Activated CD8-positive, alpha-beta memory T cell treated with anti-CD3 and anti-CD28 coated beads, Interleukin-2, amount 50 U/mL, for 24 hours (primary cell): Measurements from ENCODE around the gene GPR39.

Source experiments
- DNase-seq: peaks from one replicate; pipeline ENCODE4 v3.0.0-alpha.2; 2020; ENCODE audit errors: extremely low read depth

The GPR39 gene

GRCh38 chr2:132641819-132642218 lies 225.2 kb downstream of the GPR39 start:
- no peak for DNase-seq

DNA sequence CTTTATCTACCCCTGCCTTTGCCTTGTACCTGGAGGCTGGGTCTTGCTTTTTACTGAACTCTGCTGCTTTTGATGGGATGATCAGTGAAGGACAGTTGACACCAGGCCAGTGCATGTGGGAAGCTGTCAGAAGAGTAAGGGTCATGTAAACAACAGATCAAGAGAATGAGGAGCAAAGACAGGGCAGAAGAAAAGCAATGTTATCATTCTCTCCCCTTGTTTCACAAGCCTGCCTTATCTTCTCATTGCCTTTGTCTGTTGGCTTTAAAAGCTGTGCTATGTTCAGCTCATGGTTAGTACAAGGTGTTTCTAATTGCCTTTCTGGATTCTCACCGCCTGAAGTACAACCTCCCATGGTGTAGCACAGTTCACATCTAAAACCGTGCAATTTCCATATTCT lies 225.8 kb downstream of the GPR39 start:
- DNase-seq: no peak

DNA sequence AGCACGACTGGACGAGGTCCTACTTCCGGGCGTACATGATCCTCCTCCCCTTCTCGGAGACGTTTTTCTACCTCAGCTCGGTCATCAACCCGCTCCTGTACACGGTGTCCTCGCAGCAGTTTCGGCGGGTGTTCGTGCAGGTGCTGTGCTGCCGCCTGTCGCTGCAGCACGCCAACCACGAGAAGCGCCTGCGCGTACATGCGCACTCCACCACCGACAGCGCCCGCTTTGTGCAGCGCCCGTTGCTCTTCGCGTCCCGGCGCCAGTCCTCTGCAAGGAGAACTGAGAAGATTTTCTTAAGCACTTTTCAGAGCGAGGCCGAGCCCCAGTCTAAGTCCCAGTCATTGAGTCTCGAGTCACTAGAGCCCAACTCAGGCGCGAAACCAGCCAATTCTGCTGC lies 228.6 kb downstream of the GPR39 start:
- DNase-seq: no peak

DNA sequence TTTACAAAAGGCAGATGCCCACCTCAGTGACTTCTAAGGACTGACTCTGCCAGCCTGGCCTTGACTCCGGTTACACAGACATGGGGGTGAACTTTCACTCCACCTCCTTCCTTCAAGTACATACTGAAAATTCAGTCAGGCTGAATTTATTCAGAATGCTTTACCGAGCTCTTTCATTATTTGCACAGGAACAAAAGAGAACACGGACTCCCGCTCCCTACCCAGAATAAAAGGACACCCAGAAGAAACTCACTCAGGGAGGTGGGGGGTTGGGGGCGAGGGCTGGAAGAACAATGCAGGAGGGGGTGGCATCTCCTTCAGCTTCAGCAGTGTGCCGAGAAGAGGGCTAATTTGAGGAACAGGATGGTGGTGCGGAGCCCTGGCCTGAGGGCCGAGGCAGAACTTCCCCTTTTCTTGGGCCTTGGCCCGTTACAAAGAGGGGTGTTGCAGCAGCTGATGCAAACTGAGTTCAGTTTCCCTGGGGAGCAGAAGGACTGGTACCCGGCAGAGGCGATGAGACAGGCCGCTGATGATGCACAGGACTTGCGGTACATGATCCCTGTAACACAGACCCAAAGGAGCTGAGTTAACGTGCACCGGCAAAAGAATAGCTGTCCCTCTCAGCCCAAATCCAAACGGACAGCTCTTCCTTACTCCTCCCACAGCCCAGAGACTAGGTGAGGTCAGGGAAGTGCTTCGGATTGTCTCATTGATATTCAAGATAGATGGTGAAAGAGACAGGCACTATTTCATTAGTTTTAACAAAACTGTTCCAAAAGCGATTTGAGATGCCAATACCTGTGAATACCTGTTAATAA lies 229.3 kb downstream of the GPR39 start:
- no peak for DNase-seq

GRCh38 chr2:132646540-132647108 lies 230.0 kb downstream of the GPR39 start:
- no peak for DNase-seq

DNA sequence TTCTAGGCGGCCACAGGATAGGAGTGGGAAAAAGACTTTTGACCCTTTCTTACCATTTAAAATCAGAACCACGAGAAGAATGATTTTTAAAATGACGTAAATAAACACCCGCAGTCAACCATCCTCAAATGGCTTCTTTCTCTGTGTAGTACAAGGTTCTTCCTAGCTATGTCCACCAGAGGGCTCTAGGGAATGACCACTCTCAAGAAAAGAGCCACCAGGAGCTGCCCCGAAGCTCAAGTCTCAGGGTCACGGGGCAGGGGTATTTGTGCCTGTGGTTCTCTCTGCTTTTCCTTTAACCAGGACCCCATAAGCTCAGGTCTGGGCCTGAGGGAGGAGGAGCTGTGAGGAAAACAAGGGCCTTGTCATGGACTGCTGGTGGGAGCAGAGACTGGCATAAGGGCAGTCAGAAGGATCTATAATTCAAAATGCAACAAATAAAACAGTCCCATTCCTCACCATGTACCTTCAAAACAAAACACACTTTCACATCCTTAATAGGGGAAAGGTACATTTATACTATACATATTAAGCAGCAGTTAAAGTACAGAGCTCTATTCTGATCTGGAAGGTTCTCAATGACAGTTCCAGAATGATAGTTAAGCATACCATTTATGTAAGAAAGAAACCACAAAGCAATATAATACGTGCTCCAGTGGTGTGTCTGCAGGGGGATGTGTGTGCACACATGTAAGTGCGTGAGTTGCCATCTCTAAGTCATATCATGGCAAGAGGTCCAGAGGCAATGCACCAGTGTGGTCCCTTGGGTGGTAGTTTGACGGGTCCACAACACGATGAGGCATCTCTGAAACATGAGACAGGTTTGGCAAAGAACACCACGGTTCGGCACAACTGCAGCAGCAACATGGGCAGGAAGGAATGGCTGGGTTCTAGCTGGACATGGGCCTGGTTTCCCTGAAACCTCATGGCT lies 234.8 kb downstream of the GPR39 start:
- no peak for DNase-seq

DNA sequence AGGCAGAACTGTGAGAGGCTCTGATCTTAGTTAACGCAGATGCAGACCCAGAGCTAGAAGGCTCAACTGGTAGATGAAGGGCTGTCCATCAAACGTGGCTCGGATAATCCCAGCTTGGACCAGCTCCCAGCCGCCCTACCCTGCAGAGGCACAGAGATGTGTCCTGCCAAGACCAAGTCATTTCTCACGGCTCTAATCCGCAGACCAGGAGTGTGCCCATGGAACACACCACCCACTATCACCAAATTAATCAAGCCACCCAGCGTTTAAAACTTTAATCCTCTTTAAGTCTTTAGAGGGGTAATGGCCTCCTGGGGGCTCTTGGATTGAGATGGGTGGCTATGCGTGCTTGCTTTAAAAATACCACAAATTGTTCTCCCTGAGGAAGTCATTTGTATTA lies 235.9 kb downstream of the GPR39 start:
- DNase-seq: no peak

DNA sequence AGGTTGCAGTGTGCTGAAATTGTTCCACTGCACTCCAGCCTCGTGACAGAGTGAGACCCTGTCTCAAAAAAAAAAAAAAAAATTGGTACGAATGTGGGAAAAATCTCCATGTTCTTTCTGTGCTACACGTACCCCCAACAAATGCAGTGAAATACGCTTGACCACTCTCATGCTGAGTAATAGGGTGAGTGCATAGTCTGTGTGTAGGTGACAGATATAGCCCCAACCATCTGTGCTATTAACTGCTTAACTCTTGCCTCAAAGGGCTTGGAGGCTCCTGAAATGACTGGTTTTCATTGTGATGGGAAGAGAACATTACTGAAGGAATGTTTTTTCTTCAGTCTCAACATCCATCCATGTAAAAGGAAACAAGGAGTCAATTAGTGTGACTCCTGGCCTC lies 237.7 kb downstream of the GPR39 start:
- no peak for DNase-seq

DNA sequence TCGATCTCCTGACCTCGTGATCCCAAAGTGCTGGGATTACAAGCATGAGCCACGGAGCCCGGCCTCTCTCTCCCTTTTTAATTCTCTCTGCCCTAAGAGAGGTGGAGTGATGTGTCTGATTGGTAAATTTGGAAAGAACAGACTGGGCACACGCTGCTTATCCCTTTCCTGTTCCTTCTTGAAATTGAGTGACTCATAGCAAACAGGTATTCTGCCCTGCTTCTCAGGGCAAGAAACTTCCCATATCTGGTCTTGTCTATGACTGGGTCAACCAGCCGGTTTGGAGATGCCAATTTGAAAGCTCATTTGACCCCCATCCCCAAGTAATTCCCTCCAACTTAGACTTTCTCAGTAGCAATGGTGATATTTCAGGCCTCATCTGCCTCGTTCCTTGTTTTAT lies 238.4 kb downstream of the GPR39 start:
- no peak for DNase-seq

GRCh38 chr2:132656266-132656975 lies 239.8 kb downstream of the GPR39 start:
- no peak for DNase-seq

DNA sequence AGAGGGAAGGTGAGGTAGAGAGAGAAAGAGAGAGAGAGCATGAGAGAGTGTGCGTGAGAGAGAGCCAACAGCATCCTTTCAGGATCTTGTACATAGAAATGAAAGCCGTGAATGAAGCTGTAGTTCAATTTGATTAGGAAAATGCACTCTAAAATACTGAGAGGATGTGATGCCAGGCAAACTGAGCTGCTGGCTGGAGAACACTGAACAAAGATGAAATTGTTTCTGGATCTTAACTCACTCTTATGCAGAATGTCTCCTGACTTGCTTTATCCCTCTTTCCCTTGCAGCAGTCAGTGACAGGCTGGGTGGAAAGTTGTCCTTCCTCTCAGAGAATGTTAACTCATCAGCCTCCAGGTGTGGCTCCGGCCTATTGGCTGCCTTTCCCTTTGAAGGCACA lies 242.7 kb downstream of the GPR39 start:
- DNase-seq: no peak

DNA sequence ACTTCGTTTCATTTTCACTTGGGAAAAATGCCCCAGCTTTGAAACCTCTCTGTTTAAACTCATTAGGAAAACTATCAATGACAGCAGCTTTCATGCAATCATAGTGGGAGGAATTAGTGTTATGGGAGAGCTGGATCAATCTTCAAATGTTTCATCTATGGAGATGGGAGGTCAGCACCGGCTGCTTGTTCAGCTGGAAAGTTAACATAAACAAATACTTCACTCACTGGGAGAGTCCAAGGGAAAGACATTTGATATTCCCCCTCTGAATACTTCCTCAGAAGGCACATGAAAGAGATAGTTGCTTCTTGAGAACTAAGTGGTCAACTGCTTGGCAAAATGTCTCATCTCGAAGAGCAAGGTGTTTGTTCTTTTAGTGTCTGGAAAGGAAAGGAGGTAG lies 246.1 kb downstream of the GPR39 start:
- no peak for DNase-seq

DNA sequence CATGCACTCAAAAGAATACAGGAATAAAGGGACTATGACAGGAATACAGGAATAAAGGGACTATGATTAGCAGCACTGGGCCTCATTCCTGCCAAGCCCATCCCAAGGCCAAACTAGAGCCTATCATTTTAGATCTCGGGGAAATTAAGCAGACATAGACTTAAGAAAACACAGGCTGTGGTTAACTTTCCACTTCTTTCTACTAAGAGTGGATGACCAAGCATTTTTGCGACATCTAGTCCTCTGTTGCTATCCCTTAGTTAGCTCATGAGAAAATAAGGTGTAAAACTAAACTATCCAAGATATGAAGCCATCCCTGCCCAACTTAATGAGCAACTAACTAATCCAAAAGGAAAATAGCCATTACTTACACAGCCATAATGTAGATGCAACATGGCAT lies 247.5 kb downstream of the GPR39 start:
- DNase-seq: no peak

DNA sequence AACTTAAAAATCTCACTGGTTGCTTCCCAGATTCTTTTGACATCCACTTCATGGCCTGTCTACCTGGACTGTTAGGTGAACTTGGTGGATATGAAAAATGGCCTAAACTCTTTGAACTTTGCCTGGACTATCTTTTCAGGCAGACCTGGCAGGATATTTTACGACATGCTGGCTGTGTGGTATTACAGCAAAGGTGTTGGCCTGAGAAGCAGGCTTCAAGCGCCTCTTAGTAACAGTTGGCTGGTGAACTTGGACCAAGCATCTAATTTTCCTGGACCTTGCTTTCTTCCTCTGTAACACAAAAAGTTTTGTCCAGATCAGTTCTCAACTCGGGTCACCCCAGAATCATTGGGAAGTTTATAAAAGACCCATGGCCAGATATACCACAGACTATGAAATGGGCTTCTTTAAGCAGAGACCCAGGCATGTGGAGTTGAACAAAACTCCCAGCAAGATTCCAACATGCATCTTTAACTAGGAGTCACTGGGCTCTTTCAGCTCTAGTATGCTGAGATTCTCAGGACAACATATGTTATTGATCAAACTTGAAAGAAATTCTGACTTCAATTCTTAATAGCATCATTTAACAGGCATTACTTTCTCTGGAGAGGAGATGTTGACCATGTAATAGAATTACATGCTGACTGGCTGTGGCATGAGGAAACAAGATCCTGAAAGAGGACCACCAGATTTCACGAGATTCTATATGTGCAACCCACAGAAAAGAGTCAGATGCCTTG lies 249.0 kb downstream of the GPR39 start:
- DNase-seq: no peak

DNA sequence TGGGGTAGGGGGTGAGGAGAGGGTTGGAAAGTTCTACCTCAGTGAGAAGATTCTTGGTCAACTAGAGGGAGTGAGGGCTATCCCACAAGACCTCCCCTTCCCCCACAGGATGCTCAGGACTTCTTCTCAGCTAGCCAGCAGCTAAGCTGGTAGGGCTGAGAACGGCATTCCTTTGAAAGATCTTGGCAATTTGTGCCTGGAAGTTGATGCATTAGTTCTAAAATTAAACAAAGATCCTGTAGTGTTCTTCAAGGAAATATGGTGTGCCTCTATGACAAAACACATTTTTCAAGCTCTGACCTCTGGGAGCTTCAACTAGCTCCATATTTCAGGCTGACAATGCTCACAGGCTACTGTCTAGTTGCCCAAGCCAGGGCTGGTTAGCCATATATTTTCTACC lies 251.1 kb downstream of the GPR39 start:
- DNase-seq: no peak

GRCh38 chr2:132668189-132668823 lies 251.7 kb downstream of the GPR39 start:
- no peak for DNase-seq

DNA sequence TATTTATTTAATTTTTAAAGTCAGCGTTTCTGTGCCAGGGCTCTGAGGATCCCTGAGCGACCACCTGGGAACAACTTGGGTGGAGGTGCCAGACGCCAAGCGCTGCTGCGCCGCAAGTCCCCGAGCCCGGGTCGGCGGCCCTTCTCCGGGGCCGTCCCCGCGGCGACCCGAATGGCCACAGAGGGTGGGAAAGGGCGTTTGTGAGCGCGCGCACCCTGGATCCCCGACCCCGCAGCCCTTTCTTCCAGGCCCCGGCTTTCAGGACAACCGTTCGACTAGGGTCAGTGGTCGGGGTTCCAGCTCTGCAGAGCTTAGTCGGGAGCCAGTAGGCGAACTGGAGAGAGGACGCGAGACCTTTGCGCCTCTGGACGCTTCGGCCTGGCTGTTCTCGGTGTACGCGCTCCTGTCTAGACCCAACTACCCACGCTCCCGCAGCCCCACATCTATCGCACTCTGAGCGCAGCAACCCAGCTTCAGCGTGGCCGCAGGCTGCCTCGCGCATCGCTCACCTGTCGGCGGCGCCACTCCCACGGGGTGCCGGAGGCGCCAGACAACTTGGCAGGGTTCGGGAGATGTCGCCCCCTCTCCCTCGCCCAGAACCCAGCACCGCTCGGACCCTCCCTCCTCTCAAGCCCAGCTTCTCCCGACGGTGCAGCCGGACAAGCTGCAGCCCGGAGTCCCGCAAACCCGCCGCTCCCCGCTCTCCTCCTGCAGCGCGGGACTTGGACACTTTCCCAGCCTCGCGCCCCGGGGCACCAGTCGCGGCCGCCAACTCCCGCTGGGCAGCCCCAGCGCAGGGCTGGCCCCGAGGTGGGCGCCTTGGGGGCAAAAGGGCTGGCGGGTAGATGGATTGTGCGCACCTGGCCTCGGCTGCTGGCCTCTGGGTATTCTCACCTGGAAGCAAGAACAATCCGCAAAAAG lies 252.6 kb downstream of the GPR39 start:
- no peak for DNase-seq

DNA sequence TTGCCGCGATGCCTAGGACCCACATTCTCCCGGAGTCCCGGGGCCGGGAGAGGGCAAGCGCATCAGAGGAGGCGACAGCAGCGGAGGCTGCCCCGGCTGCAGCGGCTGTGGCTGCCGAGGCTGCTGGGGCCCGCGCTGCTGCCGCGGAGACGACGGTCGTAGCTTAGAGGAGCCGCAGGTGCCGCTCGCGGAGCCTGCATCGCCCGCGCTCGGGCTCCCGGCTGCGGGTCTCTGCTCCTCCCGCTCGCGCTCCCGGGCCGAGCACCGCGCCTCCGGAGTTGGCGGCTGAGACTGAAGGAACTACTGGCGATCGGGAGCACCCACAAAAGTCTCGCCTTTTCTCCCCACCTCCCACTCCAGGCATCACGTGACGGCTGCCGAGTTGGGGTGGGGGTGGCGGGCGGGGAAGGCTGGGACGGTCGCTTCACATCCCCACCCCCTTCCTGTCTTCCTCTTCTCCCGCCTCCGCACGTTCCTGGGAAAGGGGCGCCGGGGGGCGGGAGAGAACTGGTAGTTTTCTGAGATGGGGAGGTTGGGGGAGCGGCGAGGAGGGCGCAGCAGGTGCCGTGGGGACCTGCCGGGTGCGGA lies 253.4 kb downstream of the GPR39 start, which contains the start of gene LYPD1:
Gene LYPD1 (minus strand): TSS at position 298 of the 588 bp plus-strand sequence. CDS start 273 bp downstream, at position 25.
- no peak for DNase-seq

GRCh38 chr2:132670496-132671150 lies 254.0 kb downstream of the GPR39 start:
- no peak for DNase-seq
